ENCODE measurements around the gene JAM3. TPM values are rescaled to one million over a fixed set of nuclear protein-coding genes. Genes with fewer than 3 reads are reported as not detected.

Gene JAM3
- total RNA-seq, 3 donors from 2014 or later, result 25.0 to 34.5 (median 33.8) TPM

- no peak for TF ChIP-seq POLR2AphosphoS5 (IDR thresholded peaks at IDR 0.05)
- no peak for TF ChIP-seq CTCF (IDR thresholded peaks at IDR 0.05)
- Histone ChIP-seq H3K27me3 (peaks cover 0 to 43% of the 10 kb centered on the region in 2 donors), H3K9me3 (no peaks in the 10 kb centered on the region), H3K4me1 (no peaks in the 10 kb centered on the region), H3K4me3 (no peak overlapping the region), H3K36me3 (no peaks in the 10 kb centered on the region), H3K27ac (no peak overlapping the region)
- intact Hi-C loops (cut with DNase I; ENCODE audit: low total_unique reads), result loop anchor here (5.0 kb wide), 1 partner anchor 512 kb away; no protein-coding TSS in a partner anchor
- DNase-seq (ENCODE audit: low spot score in 2 of 2), result no peak
Observed at GRCh38 chr11:134024420-134025081, 44.3 kb upstream of the JAM3 start.

- no peak overlapping the region for H3K27ac ChIP-seq
- H3K9me3 ChIP-seq, result no peaks in the 10 kb centered on the region
- TF ChIP-seq POLR2A (IDR thresholded peaks at IDR 0.05) (no peak), CTCF (IDR thresholded peaks at IDR 0.05) (no peak), POLR2AphosphoS5 (IDR thresholded peaks at IDR 0.05) (no peak)
- intact Hi-C loops (cut with DNase I; ENCODE audit: low total_unique reads), result loop anchor here (5.0 kb wide), 1 partner anchor 513 kb away; no protein-coding TSS in a partner anchor
- DNase-seq (ENCODE audit: low spot score in 2 of 2), result no peak
- peaks cover 0 to 38% of the 10 kb centered on the region in 2 donors for H3K27me3 ChIP-seq
- no peaks in the 10 kb centered on the region for H3K36me3 ChIP-seq
- H3K4me1 ChIP-seq, result no peaks in the 10 kb centered on the region
- no peak overlapping the region for H3K4me3 ChIP-seq
Observed at GRCh38 chr11:134025082-134025429, 43.8 kb upstream of the JAM3 start.

- Histone ChIP-seq H3K4me3 (no peak overlapping the region), H3K27me3 (peaks cover 0 to 23% of the 10 kb centered on the region in 2 donors), H3K9me3 (no peaks in the 10 kb centered on the region), H3K36me3 (no peaks in the 10 kb centered on the region), H3K4me1 (no peaks in the 10 kb centered on the region), H3K27ac (no peak overlapping the region)
- DNase-seq (ENCODE audit: low spot score in 2 of 2), result no peak
- intact Hi-C loops (cut with DNase I; ENCODE audit: low total_unique reads), result loop anchor here (5.0 kb wide), 1 partner anchor 514 kb away; no protein-coding TSS in a partner anchor
- TF ChIP-seq POLR2AphosphoS5 (IDR thresholded peaks at IDR 0.05) (no peak), CTCF (IDR thresholded peaks at IDR 0.05) (no peak), POLR2A (IDR thresholded peaks at IDR 0.05) (no peak)
Observed at GRCh38 chr11:134026655-134027343, 42.1 kb upstream of the JAM3 start.

GRCh38 chr11:134027671-134028070 lies 41.2 kb upstream of the JAM3 start:
- no peak for TF ChIP-seq CTCF (IDR thresholded peaks at IDR 0.05)
- TF ChIP-seq POLR2A (IDR thresholded peaks at IDR 0.05), result no peak
- no peak for TF ChIP-seq POLR2AphosphoS5 (IDR thresholded peaks at IDR 0.05)
- H3K4me1 ChIP-seq, result no peaks in the 10 kb centered on the region
- no peak overlapping the region for H3K27ac ChIP-seq
- no peak overlapping the region for H3K4me3 ChIP-seq
- intact Hi-C loops (cut with DNase I; ENCODE audit: low total_unique reads), result loop anchor here (5.0 kb wide), 1 partner anchor 515 kb away; no protein-coding TSS in a partner anchor
- no peaks in the 10 kb centered on the region for H3K36me3 ChIP-seq
- H3K27me3 ChIP-seq, result peaks cover 0 to 23% of the 10 kb centered on the region in 2 donors
- H3K9me3 ChIP-seq, result no peaks in the 10 kb centered on the region
- DNase-seq (ENCODE audit: low spot score in 2 of 2), result no peak

GRCh38 chr11:134028368-134028920 lies 40.4 kb upstream of the JAM3 start:
- TF ChIP-seq POLR2AphosphoS5 (IDR thresholded peaks at IDR 0.05), result no peak
- no peak for TF ChIP-seq POLR2A (IDR thresholded peaks at IDR 0.05)
- no peak for TF ChIP-seq CTCF (IDR thresholded peaks at IDR 0.05)
- H3K4me1 ChIP-seq, result no peaks in the 10 kb centered on the region
- DNase-seq (ENCODE audit: low spot score in 2 of 2), result no peak
- no peaks in the 10 kb centered on the region for H3K36me3 ChIP-seq
- intact Hi-C loops (cut with DNase I; ENCODE audit: low total_unique reads), result loop anchor here (5.0 kb wide), 1 partner anchor 516 kb away; no protein-coding TSS in a partner anchor
- H3K27me3 ChIP-seq, result peaks cover 0 to 23% of the 10 kb centered on the region in 2 donors
- H3K27ac ChIP-seq, result no peak overlapping the region
- H3K4me3 ChIP-seq, result no peak overlapping the region
- no peaks in the 10 kb centered on the region for H3K9me3 ChIP-seq

Measured in breast epithelium (tissue), 4 donors.